NCI-H460 (cell line): ENCODE measurements around the gene SSX2IP. TPM values are rescaled to one million over a fixed set of nuclear protein-coding genes. Genes with fewer than 3 reads are reported as not detected.
A peak's percentile ranks its signal among the peaks of the same experiment; 100 is the strongest.

Experiments
- DNase-seq: peaks from one replicate; pipeline ENCODE4 v3.0.0-alpha.2; 2016; ENCODE audit warnings: low read depth; ENCODE audit errors: extremely low read depth
- total RNA-seq: library from RNA; depleted of rRNA; stranded (reverse); fragments of >200 nt; shearing (Covaris generic); gene quantifications from 2 replicates; pipeline ENCODE4 v1.2.3, GENCODE V29; 2014

The SSX2IP gene
- total RNA-seq, 1 experiment from 2014 or later = 19.5 TPM

DNA sequence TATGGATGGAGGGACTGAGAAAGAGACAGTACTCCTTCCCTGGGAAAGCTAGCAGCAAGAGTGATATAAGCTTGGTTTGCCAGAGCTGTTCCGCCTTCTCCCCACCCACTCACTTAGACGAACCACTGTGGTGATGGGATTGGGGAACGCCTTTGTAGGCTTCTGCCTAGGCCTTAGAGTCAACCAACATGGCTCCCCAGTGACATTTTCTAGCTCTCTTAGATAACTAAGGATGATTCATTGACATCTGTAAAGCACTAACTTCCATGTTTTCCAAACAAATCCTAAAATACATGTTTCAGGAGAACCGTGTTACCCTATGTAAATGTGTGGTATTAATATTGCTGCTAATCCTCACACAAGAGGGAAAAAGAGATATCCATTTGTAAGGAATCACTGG, 21.6 kb upstream of the SSX2IP start:
- DNase-seq = no peak

DNA sequence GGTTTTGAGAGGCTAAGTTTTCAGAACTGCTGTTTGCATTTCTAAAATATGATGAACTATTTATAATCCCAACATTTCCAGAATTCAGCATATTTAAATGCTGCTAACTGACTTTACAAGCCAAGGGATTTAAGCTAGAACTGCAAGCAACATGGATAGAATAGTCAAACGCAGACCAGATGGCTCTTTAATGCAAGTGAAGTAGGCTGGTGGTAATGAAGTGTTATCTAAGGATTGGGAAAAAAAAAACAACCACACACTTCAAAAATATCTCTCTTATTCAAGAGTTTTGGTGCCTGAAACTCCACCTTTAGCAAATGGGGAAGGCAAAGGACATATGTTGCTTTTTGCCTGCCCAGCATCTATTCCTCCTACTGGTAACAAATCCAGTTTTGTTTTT, 20.9 kb upstream of the SSX2IP start:
- DNase-seq = no peak

DNA sequence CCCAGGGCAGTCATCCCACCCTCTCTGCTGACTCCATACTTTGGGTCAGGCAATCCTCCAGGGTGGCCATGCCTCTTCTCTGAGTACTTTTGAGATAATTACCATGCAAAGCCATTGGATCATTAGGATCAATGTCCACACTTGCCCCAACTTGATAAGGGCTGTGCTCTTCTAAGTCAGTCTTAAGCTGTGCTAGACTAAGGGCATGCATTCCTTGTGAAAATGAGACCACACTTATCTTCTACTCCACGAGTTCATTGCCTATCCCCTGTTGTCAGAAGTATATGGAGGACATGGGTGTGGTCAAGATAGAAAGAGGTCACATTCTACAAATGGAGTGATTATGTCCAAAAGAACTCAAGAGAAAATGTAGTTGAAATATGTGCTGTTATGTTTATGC, 18.9 kb upstream of the SSX2IP start:
- DNase-seq = no peak

DNA sequence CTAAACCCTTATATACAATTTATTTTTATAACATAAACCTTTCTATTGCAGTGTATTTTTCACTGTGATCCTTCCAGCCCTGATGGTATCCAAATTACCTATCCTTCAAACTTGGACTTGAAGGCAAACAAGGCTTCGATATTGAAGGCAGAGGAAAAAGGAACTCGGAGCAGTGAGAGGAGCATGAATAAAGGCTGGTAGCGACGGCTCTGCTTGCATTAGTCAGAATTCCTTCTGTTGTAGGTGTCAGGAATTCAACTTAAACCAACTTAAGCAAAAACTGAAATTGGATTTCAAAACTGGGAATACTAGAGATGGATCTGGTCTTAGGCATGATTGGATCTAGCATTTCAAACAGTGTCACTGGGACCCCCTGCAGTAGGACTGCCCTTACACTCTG, 17.8 kb upstream of the SSX2IP start:
- no peak for DNase-seq

- no peak for DNase-seq
Observed at GRCh38 chr1:84705513-84705912, 15.3 kb upstream of the SSX2IP start.

- no peak for DNase-seq
Observed at GRCh38 chr1:84704872-84705417, 14.7 kb upstream of the SSX2IP start.

- DNase-seq = no peak
Observed at GRCh38 chr1:84703431-84703830, 13.2 kb upstream of the SSX2IP start.

DNA sequence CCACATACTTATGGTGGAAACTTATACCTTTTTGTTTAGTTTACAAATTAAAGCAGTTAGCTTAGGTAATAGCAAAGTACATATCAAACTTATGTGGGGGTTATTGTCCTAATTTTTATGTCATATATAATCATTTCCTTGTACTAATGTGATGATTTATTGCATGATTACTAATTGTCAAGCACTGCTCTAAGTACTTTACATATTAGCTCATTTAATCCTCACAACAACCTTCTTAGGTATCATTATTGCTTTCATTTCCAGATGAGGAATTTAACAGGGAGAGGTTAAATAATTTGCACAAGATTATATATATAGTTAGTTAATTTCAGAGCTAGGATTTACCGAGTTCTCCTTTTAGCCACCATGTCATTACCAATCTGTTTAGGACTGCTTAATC, 11.9 kb upstream of the SSX2IP start:
- no peak for DNase-seq

GRCh38 chr1:84701376-84701775, 11.1 kb upstream of the SSX2IP start:
- no peak for DNase-seq

GRCh38 chr1:84700070-84700469, 9.8 kb upstream of the SSX2IP start:
- DNase-seq = no peak

- DNase-seq = peak; percentile 60
Observed at GRCh38 chr1:84698151-84699110, 8.2 kb upstream of the SSX2IP start.

GRCh38 chr1:84693785-84694184, 3.5 kb upstream of the SSX2IP start:
- DNase-seq = no peak

- no peak for DNase-seq
Observed at GRCh38 chr1:84693005-84693404, 2.7 kb upstream of the SSX2IP start.

DNA sequence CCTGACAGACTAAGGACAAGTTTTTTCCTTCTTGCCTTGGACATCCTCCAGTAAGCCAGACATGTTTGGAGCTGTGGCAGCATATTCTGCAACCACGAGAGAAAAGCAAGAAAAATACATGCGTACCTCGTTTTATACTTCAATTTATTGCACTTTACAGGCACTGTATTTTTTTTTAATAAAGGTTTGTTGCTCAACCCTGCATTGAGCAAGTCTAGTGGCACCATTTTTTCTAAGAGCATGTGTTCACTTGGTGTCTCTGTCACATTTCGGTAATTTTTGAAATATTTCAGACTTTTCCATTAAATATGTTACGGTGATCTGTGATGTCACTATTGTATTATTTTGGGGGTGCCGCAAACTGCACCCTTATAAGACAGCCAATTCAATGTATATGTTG, 2.1 kb upstream of the SSX2IP start:
- DNase-seq = no peak

DNA sequence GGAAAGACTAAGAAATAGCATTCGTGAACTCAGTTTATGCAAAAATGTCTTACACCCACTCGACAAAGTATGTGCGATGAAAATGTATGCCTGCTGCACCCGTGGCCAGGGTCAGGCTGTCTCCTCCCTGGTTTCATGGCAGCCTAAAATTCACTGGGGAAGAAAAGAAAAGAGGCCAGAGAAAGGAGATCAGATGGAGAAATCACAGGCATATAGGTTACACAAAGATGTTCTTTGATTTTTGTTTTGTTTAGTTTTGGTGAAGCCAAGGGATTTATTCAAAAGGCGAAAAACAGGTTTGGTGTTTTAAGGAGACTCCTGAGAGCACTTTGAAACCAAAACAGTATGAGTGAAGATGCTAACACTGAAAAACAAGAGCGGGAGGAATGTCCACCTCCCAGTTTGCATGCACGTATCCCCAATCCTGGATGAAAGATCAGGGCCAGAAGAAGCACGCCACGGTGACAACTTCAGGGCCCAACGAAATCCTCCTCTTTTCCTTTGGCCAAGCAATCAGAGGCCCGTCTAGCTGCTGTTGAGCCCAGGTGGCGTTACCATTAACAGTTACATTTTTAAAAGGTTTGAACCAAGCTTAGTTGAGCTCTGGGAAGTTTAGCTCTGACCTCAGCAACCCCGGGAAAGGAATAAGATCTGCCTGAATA, 992 bp upstream of the SSX2IP start:
- no peak for DNase-seq

GRCh38 chr1:84689514-84690396, 506 bp downstream of the SSX2IP start:
- DNase-seq = no peak

DNA sequence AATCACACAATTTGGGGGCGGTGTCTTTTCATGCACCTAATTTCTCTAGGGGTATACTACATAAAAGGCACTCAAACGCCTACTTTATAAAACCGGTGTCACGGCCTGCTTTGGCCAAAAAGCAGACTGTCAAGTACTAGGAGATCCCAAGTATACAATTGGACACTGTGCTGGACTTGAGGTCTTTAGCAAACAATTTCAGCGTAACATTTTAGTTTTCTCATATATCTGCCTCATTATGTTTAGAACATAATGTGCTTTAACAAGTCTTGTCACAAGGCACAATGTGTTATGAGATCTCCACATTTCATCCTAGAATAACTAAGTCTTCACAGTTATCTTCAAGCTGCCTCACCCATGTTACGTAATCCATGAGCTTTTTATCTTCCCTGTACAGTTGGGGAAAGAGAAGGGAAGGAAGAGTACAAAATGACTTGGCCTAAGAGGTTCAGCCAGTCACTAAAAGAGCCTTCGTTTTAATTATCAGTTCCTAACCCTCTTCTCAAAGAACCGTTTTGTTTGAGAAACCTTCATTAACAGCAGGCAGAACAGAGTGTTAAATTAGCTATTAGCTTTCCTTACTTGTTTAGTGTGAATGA, 1.7 kb downstream of the SSX2IP start:
- no peak for DNase-seq

GRCh38 chr1:84687714-84688462, 2.4 kb downstream of the SSX2IP start:
- DNase-seq = no peak

DNA sequence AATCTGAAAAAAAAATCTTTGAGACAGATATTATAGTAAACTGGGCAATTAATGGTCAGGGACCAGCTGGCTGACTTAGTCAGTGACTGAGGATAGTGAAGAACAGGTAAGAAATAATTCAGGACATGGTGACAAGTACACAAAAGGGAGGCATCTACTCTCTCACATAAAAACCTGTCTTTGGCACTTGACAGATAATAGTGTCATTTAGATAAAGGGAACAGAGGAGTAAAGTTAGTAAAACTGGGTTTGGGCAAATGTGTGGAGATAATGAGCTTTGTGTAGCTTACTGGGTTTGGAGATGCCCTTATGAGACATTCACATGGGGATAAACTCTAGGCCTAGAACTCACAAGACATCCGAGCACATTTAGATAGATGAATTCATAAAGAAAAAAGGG, 4.0 kb downstream of the SSX2IP start:
- DNase-seq = no peak

DNA sequence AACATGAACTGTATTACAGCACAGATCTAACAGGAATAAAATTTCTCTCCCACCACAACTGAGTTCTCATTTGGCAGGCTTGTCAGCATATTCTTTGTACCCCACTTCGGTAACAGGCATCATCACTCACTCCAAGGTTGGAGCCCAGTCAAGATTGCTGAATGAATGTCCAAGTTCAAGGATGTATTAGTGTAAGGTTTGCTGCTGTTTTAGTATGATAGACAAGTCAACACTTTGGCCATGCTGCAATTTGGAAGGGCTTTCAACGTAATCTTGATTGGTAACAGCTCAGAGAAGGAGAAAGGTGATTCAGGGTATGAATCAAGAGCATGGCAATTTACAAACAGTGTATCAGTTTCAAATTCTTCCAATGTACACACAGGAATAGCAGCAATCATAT, 6.8 kb downstream of the SSX2IP start:
- DNase-seq = no peak
